Activated CD4-positive, alpha-beta T cell treated with anti-CD3 and anti-CD28 coated beads for 24 hours (primary cell): ENCODE data around the gene LYG2.
"Not testable (repeated sequence)": the region's sequence is repeated elsewhere in the genome, so short reads cannot be mapped to it uniquely, and the experiment has no call there.

Experiments used
- DNase-seq, 2 donors: peaks; one replicate each; pipeline ENCODE4 v3.0.0-alpha.2; 2020; ENCODE audit warnings: low read depth in 2 of 2

Gene LYG2

GRCh38 chr2:99255491-99256318, at the start of gene LYG2:
LYG2 (minus strand) TSS chr2:99255666; CDS start chr2:99254260, 1,406 bp downstream.
- no peak for DNase-seq

GRCh38 chr2:99301097-99301496, 45.6 kb upstream of the LYG2 start, which contains the start of gene LYG1:
LYG1 (minus strand) TSS chr2:99301197; CDS start chr2:99295670, 5,527 bp downstream.
- DNase-seq, result not testable (repeated sequence)

- no peak for DNase-seq
Measured at GRCh38 chr2:99299580-99299979, 44.1 kb upstream of the LYG2 start.

- no peak for DNase-seq
Measured at GRCh38 chr2:99297994-99298393, 42.5 kb upstream of the LYG2 start.

- no peak for DNase-seq
Measured at GRCh38 chr2:99285526-99285925, 30.1 kb upstream of the LYG2 start.

GRCh38 chr2:99279969-99280695, 24.7 kb upstream of the LYG2 start:
- DNase-seq, result no peak

GRCh38 chr2:99278793-99279291, 23.4 kb upstream of the LYG2 start:
- no peak for DNase-seq

- not testable (repeated sequence) for DNase-seq
Measured at GRCh38 chr2:99278195-99278765, 22.8 kb upstream of the LYG2 start.

- no peak for DNase-seq
Measured at GRCh38 chr2:99275882-99276281, 20.4 kb upstream of the LYG2 start.

GRCh38 chr2:99261242-99261641, 5.8 kb upstream of the LYG2 start:
- DNase-seq, result no peak

- DNase-seq, result no peak
Measured at GRCh38 chr2:99260184-99260583, 4.7 kb upstream of the LYG2 start.

GRCh38 chr2:99259465-99259864, 4.0 kb upstream of the LYG2 start:
- no peak for DNase-seq

GRCh38 chr2:99256677-99257076, 1.2 kb upstream of the LYG2 start:
- DNase-seq, result no peak

- DNase-seq, result no peak
Measured at GRCh38 chr2:99249951-99250350, 5.5 kb downstream of the LYG2 start.

- no peak for DNase-seq
Measured at GRCh38 chr2:99242151-99242550, 13.3 kb downstream of the LYG2 start.

- no peak for DNase-seq
Measured at GRCh38 chr2:99240431-99240830, 15.0 kb downstream of the LYG2 start.

GRCh38 chr2:99238599-99238998, 16.9 kb downstream of the LYG2 start:
- DNase-seq, result no peak

GRCh38 chr2:99233177-99233576, 22.3 kb downstream of the LYG2 start:
- DNase-seq, result not testable (repeated sequence)

- no peak for DNase-seq
Measured at GRCh38 chr2:99217929-99218501, 37.5 kb downstream of the LYG2 start.

- DNase-seq, result no peak
Measured at GRCh38 chr2:99216096-99216495, 39.4 kb downstream of the LYG2 start.

- no peak for DNase-seq
Measured at GRCh38 chr2:99205491-99205890, 50.0 kb downstream of the LYG2 start.
